Measurements from ENCODE around the gene ACTMAP.
"Not testable (repeated sequence)": the region's sequence is repeated elsewhere in the genome, so short reads cannot be mapped to it uniquely, and the experiment has no call there.

The ACTMAP gene

GRCh38 chr19:40742477-40742876, 7.8 kb downstream of the ACTMAP start:
- no peak for DNase-seq

GRCh38 chr19:40741527-40742390, 8.5 kb downstream of the ACTMAP start:
- DNase-seq, result no peak

GRCh38 chr19:40740747-40741146, 9.5 kb downstream of the ACTMAP start:
- DNase-seq, result no peak

GRCh38 chr19:40739871-40740703, 10.2 kb downstream of the ACTMAP start:
- DNase-seq, result no peak

- no peak for DNase-seq
Observed at GRCh38 chr19:40739030-40739839, 11.0 kb downstream of the ACTMAP start.

GRCh38 chr19:40737102-40737644, 13.1 kb downstream of the ACTMAP start:
- no peak for DNase-seq

- DNase-seq, result no peak
Observed at GRCh38 chr19:40736661-40737060, 13.6 kb downstream of the ACTMAP start.

- DNase-seq, result no peak
Observed at GRCh38 chr19:40735013-40735771, 15.1 kb downstream of the ACTMAP start.

GRCh38 chr19:40733149-40733548, 17.1 kb downstream of the ACTMAP start:
- no peak for DNase-seq

GRCh38 chr19:40732304-40732703, 18.0 kb downstream of the ACTMAP start:
- DNase-seq, result not testable (repeated sequence)

GRCh38 chr19:40730065-40730464, 20.2 kb downstream of the ACTMAP start:
- DNase-seq, result not testable (repeated sequence)

GRCh38 chr19:40726279-40726678, 24.0 kb downstream of the ACTMAP start:
- DNase-seq, result no peak

GRCh38 chr19:40724855-40725254, 25.4 kb downstream of the ACTMAP start:
- no peak for DNase-seq

GRCh38 chr19:40724315-40724714, 26.0 kb downstream of the ACTMAP start:
- no peak for DNase-seq

- DNase-seq, result no peak
Observed at GRCh38 chr19:40723661-40724254, 26.5 kb downstream of the ACTMAP start.

GRCh38 chr19:40721936-40722661, 28.2 kb downstream of the ACTMAP start:
- no peak for DNase-seq

GRCh38 chr19:40721140-40721486, 29.2 kb downstream of the ACTMAP start:
- DNase-seq, result no peak

GRCh38 chr19:40719414-40719894, 30.8 kb downstream of the ACTMAP start:
- DNase-seq, result no peak

- no peak for DNase-seq
Observed at GRCh38 chr19:40718774-40719391, 31.4 kb downstream of the ACTMAP start.
